GDM1 (cell line): ENCODE results near the gene ARID1B.

Experiments used
- DNase-seq: peaks from one replicate; lab custom pipeline; 2025; lab: John Stamatoyannopoulos, UW

Gene ARID1B

GRCh38 chr6:157159348-157159747 lies 382.2 kb downstream of the ARID1B start:
- DNase-seq: no peak

- no peak for DNase-seq
Measured at GRCh38 chr6:157161912-157162311, 384.7 kb downstream of the ARID1B start.

DNA sequence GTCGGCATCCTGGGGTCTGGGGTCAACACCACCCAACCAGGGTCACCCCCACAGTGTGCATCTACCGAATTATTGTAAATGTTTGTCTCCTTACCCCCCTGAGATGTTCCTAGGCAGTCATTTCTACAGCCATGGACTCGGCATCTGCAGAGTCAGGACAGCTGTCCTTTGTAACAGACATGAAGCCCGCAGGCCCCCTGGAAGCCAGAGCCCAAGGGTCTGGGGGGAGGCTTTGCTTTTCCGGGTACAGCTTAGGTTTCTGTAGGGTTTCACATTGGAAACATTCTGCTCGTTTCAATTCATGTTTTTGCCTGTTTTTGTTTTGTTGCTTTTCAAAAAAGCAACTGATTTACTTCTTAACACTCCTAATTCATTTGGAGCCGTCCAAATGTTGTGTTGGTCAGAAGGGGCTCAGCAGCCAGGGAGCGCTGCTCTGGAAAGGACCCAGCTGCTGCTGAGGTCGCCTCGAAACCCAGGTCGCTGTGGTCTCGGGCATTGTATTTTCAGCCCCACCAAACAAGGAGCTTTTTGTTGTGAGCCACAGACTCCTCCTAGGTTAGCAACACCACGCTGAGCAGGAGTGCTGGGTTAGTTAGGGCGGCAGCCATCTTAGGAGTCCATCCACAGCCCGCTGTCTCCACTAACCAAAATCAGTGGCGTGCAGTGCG lies 385.7 kb downstream of the ARID1B start:
- DNase-seq: no peak

DNA sequence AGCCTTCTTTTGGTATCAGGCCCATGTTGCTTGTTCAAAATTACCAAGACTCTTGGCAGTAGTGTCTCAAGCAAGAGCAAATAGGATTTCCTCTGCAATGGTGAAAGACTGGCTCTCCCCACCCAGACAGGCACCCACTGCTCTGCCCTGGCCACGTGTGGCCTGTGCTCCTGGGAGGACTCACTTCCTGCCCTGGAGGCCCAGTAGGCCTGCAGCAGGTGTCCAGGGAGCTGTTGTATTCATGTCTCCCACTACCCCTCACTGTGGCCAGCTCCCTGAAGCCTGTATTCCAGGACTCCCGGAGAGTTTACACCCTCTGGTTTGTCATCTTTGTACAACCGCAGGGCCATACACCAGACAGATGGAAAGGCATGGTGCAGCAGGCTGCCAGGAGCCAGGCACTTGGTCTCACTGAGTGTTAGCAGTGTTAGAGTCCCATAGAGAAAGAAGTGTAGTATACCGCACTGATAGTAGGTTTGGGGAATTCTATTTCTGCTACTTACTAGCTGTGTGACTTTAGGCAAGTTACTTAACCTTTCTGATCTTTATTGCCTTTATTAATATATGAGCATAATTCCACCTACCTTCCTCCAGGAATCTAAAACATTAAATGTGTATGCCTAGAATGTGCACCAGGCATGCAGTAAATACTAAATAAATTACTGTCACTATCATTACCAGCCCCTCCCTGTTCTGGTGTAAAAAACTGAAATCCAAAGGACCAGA lies 386.4 kb downstream of the ARID1B start:
- no peak for DNase-seq

DNA sequence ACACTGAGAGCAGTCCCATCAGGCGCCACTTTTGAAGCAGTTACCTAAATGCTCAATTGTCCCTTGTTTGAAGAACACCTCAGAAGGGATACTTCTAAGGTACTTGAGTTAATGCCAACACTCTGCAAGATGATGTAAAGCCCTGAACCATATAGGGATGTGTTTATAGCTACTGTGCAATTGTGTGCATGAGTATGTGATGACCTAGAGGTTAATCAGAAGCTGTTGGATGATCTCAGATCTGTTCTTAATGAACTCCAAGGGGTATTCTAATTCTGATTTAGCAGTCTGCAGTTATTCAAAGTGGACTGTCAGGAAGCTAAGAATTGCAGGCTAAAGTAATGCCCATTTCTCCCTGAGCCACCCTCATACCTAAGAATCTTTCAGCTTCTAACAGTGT lies 387.8 kb downstream of the ARID1B start:
- no peak for DNase-seq

- DNase-seq: no peak
Measured at GRCh38 chr6:157166784-157167183, 389.6 kb downstream of the ARID1B start.

DNA sequence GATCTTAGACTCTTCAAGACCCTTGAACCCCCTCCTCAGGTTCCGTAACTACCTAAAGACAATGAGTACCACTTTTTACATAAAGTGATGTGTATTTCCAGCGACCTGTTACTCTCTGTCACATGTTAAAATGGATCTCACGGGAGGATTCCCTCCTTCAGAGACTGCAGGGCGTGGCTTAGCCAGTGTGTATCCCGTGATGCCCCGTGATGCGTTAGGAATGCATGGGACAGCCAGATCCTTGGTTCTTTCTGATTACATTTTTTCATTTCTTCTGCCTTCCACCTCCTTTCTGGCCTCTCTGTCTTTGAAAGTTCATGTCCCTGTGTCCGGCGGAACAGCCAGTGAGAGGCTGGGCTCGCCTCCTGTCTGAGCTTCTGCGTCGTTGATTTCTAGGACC lies 390.7 kb downstream of the ARID1B start:
- no peak for DNase-seq

DNA sequence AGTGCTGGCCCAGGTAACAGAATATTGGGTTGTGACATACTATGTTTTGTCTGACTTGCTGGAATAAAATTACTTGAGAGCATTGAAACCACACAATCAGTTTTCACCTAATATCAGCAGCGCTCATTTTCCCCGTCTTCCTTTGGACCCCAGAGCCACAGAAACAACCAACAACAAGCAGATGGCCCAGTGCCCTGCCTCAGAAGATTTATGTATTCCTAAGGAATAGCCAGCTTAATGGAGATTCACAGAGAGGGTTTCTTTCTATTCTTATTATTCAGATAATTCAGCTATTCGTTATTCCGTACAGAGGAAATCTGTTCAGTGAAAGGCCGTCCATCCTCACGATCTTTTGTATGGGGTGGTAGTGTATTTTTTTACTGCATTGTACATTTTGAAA lies 391.3 kb downstream of the ARID1B start:
- no peak for DNase-seq

DNA sequence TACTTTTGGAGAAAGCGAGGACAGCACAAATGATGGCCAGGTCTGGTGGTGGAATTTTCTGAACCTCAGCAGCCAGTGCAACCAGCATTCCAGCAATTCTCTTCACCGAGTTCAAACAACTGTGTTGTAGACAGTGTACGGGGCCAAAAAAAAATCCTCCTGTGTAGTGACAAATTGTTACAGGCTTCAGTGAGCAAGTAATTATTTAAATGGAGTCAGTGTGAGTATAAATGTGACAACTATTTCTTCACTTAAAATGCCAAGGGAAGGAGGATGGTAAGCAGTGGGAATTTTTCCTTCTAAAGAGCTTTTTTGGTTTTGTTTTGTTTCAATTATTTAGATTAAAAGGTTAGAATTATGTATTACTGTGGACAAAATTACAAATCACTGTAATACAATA lies 392.0 kb downstream of the ARID1B start:
- no peak for DNase-seq

GRCh38 chr6:157169656-157170055 lies 392.5 kb downstream of the ARID1B start:
- no peak for DNase-seq

DNA sequence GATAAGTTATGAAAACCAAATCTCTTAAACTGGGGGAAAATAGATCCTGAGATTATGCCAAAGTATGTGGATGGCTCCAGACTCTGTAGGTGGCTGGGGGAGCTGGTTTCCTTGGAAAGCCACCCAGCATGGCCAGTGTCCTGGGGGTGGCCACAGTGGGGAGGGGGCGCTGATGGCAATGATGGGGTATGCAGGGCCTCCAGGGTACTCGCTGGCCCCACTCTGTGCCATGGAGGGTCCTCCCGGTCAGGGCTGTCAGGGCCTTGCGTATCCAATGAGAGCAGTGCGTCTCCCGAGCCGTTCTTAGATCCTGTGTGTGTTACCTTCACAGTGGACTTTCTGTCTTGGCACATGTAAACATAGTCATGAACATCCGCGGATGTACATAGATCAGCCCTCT lies 393.4 kb downstream of the ARID1B start:
- DNase-seq: no peak

GRCh38 chr6:157171801-157172200 lies 394.6 kb downstream of the ARID1B start:
- DNase-seq: no peak

- DNase-seq: no peak
Measured at GRCh38 chr6:157172231-157172701, 395.1 kb downstream of the ARID1B start.

- no peak for DNase-seq
Measured at GRCh38 chr6:157172830-157173536, 395.8 kb downstream of the ARID1B start.

GRCh38 chr6:157173776-157174175 lies 396.6 kb downstream of the ARID1B start:
- DNase-seq: no peak

DNA sequence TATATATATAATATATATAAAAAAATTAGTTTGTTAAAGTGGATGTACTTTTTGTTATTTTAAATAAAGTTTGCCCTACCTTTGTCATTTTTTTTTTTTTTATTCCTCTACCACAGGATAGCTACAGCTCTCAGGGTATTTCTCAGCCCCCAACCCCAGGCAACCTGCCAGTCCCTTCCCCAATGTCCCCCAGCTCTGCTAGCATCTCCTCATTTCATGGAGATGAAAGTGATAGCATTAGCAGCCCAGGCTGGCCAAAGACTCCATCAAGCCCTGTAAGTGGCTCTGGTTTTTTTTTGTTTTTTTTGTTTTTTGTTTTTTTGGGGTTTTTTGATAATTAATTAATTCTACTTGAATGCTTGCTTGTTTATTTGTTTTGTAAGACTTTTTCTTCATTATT lies 397.6 kb downstream of the ARID1B start:
- no peak for DNase-seq

DNA sequence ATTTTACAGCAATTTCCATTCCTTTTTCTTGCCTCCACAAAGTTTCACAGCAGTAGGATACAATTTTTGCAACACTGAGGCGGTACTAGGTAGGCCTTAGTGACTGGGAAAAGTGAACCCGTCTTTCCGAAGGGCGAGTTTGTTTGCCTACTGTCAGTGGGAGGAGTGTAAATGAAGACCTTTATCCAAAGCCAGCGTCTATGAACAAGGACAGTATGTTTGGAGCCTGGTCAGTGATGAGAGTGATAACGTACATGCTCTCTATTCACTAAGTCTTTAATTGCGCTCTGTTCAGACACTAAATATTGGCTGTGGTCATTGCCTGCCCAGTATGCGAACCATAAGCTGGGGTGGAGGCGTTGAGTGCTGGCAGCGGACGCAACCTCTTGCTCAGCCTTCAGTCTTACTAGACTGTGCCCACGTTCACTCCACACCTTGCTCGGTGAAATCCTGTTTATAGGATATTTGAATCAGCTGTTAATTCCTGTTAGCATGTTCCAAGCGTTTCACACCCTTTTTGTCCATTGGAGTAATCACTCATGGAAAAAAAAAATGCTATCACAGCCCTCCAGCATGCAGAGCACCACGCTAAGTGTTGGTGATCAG lies 400.7 kb downstream of the ARID1B start:
- DNase-seq: no peak

DNA sequence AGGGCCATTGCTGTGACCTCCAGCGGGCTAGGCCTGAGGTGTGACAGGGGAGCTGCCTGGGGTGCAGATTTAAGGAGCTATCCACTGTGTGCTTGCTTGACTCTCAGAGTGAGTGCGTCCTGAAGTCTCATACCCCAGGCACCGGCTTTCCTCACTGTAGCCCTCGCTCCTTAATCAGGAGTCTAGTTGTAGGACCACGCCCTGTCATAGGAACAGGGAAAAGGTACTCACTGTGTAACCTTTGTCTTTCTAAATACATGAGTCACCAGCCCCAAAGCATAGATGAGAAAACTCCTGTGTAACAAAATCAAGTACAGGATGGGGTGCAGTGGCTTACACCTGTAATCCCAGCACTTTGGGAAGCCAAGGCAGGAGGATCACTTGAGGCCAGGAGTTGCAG lies 404.5 kb downstream of the ARID1B start:
- DNase-seq: no peak

GRCh38 chr6:157182503-157183264 lies 405.5 kb downstream of the ARID1B start:
- DNase-seq: no peak

- DNase-seq: no peak
Measured at GRCh38 chr6:157184202-157185015, 407.2 kb downstream of the ARID1B start.

- no peak for DNase-seq
Measured at GRCh38 chr6:157185171-157185570, 408.0 kb downstream of the ARID1B start.
